H1 (cell line): ENCODE measurements around the gene BPI.

ENCODE experiments used
- CTCF ChIP-seq, 3 experiments: IDR thresholded peaks; 1 replicate in 2 of 3; 2 replicates in 1 of 3; pipeline versions ENCODE4 v1.5.1 to v1.6.1; 2011; ENCODE audit warnings: low read length in 3 of 3, mild to moderate bottlenecking in 3 of 3, inconsistent platforms in 2 of 3, low read depth in 1 of 3, moderate library complexity in 1 of 3; ENCODE audit not compliant: insufficient read depth in 1 of 3; ENCODE audit errors: control extremely low read depth in 1 of 3
- GABPA ChIP-seq: IDR thresholded peaks from 2 replicates; pipeline ENCODE4 v1.6.1; 2011; ENCODE audit warnings: mild to moderate bottlenecking, low read length, moderate library complexity, borderline replicate concordance; ENCODE audit not compliant: insufficient read depth
- HDAC2 ChIP-seq, 2 experiments: fragments of 300-600 bp in 1 of 2; sonication (generic) in 1 of 2; IDR thresholded peaks; 2 replicates each; pipeline ENCODE4 v1.6.1; 2011 to 2012; ENCODE audit warnings: low read depth in 2 of 2, low read length in 2 of 2, mild to moderate bottlenecking in 2 of 2, moderate library complexity in 2 of 2, borderline replicate concordance in 1 of 2, inconsistent platforms in 1 of 2
- HDAC6 ChIP-seq: IDR thresholded peaks from one replicate; pipeline ENCODE4 v1.7.1; 2012; ENCODE audit warnings: low read depth, mild to moderate bottlenecking, inconsistent platforms, low read length, moderate library complexity
- JUND ChIP-seq: IDR thresholded peaks from 2 replicates; pipeline ENCODE4 v1.6.1; 2011; ENCODE audit warnings: mild to moderate bottlenecking, improper control_type of control experiment, low read length
- KDM5A ChIP-seq: fragments of 200-600 bp; IDR thresholded peaks from 2 replicates; pipeline ENCODE4 v1.7.1; 2012; ENCODE audit warnings: mild to moderate bottlenecking, low read length, inconsistent platforms, mixed read lengths
- POLR2A ChIP-seq, 2 experiments: IDR thresholded peaks; 1 replicate in 1 of 2; 2 replicates in 1 of 2; pipeline ENCODE4 v1.6.1; 2011; ENCODE audit warnings: low read depth in 2 of 2, low read length in 2 of 2, mild to moderate bottlenecking in 2 of 2; ENCODE audit errors: control extremely low read depth in 1 of 2
- POLR2AphosphoS5 ChIP-seq: IDR thresholded peaks from 2 replicates; pipeline ENCODE4 v1.6.1; 2011; ENCODE audit warnings: low read depth, low read length
- RAD21 ChIP-seq, 2 experiments: IDR thresholded peaks in 1 of 2; conservative IDR thresholded peaks in 1 of 2; 2 replicates each; pipeline ENCODE4 v1.6.1; 2011; ENCODE audit warnings: low read depth in 2 of 2, low read length in 2 of 2, improper control_type of control experiment in 1 of 2, inconsistent platforms in 1 of 2, mild to moderate bottlenecking in 1 of 2, moderate library complexity in 1 of 2
- RFX5 ChIP-seq: IDR thresholded peaks from 2 replicates; pipeline ENCODE4 v1.6.1; 2011; ENCODE audit warnings: low read depth, low read length, improper control_type of control experiment, borderline replicate concordance
- SAP30 ChIP-seq: fragments of 300-600 bp; sonication (generic); IDR thresholded peaks from 2 replicates; pipeline ENCODE4 v1.7.1; 2012; ENCODE audit warnings: low read length, moderate library complexity, mild to moderate bottlenecking, inconsistent platforms; ENCODE audit not compliant: insufficient read depth, insufficient replicate concordance
- SIRT6 ChIP-seq: IDR thresholded peaks from one replicate; pipeline ENCODE4 v1.7.1; 2012; ENCODE audit warnings: low read length, inconsistent platforms
- SUZ12 ChIP-seq: fragments of 200-600 bp; sonication (generic); IDR thresholded peaks from 2 replicates; pipeline ENCODE4 v1.6.1; 2012; ENCODE audit warnings: mild to moderate bottlenecking, inconsistent platforms, low read length, moderate library complexity, mixed read lengths
- USF2 ChIP-seq: IDR thresholded peaks from 2 replicates; pipeline ENCODE4 v1.6.1; 2011; ENCODE audit warnings: low read length, improper control_type of control experiment

- no peak for TF ChIP-seq CTCF (IDR thresholded peaks at IDR 0.05; ENCODE audit: control extremely low read depth in 1 of 3, insufficient read depth in 1 of 3, low read depth in 1 of 3, low read length in 3 of 3)
- no peak for TF ChIP-seq RFX5
- TF ChIP-seq RAD21 (IDR thresholded peaks at IDR 0.05 in 1 of 2, conservative IDR thresholded peaks at IDR 0.05 in 1 of 2; ENCODE audit: low read depth in 2 of 2, low read length in 2 of 2) = no peak
- no peak for TF ChIP-seq HDAC2 (IDR thresholded peaks at IDR 0.05; ENCODE audit: borderline replicate concordance in 1 of 2, low read depth in 2 of 2, low read length in 2 of 2)
- no peak for TF ChIP-seq JUND
- TF ChIP-seq POLR2AphosphoS5 = no peak
- no peak for TF ChIP-seq HDAC6
- no peak for TF ChIP-seq SIRT6
- TF ChIP-seq GABPA = no peak
- no peak for TF ChIP-seq USF2
- no peak for TF ChIP-seq KDM5A
- no peak for TF ChIP-seq SAP30
- no peak for TF ChIP-seq POLR2A (IDR thresholded peaks at IDR 0.05; ENCODE audit: control extremely low read depth in 1 of 2, low read depth in 2 of 2, low read length in 2 of 2)
- TF ChIP-seq SUZ12 = no peak
Observed at GRCh38 chr20:38255393-38255792, 48.6 kb upstream of the BPI start.
